H1 (cell line): ENCODE results near the gene CD164L2. TPM values are rescaled to one million over a fixed set of nuclear protein-coding genes. Genes with fewer than 3 reads are reported as not detected.

Experiments used
- CTCF ChIA-PET: fragments of 300-600 bp; sonication (Branson Sonifier 250); formaldehyde crosslinking; loops from one replicate; lab custom pipeline; 2021; ENCODE audit not compliant: partially characterized antibody; lab: Charles Lee
- POLR2A ChIA-PET: fragments of 300-600 bp; sonication (Branson Sonifier 250); formaldehyde crosslinking; loops from one replicate; lab custom pipeline; 2021; ENCODE audit warnings: inconsistent platforms; ENCODE audit not compliant: partially characterized antibody; lab: Charles Lee
- DNase-seq, 2 experiments: peaks; one replicate each; pipeline versions ENCODE4 v3.0.0 to v3.0.0-alpha.2; 2010 to 2022; ENCODE audit warnings: low spot score in 2 of 2, low read depth in 1 of 2, mixed read lengths in 1 of 2
- FAIRE-seq: peaks from 2 replicates; lab custom pipeline; 2011; peaks lifted over from hg19 to GRCh38; lab: Jason Lieb, UNC
- H2AFZ ChIP-seq: 2 replicates; pipeline ENCODE4 v1.8.1; 2012; ENCODE audit warnings: low read length, inconsistent platforms
- H2AK5ac ChIP-seq: 2 replicates; pipeline ENCODE4 v1.6.1; 2013; ENCODE audit warnings: low read depth, low read length
- H2BK120ac ChIP-seq: replicated peaks from 2 replicates; pipeline ENCODE3; 2013; ENCODE audit warnings: low read depth, low read length, inconsistent platforms
- H2BK12ac ChIP-seq: 2 replicates; pipeline ENCODE4 v1.6.1; 2013; ENCODE audit warnings: low read depth, low read length
- H2BK15ac ChIP-seq: 2 replicates; pipeline ENCODE4 v1.6.1; 2013; ENCODE audit warnings: low read length
- H2BK20ac ChIP-seq: 2 replicates; pipeline ENCODE4 v1.6.1; 2013; ENCODE audit warnings: low read length
- H2BK5ac ChIP-seq: 2 replicates; pipeline ENCODE4 v1.6.1; 2013; ENCODE audit warnings: low read depth, low read length
- H3K14ac ChIP-seq: 2 replicates; pipeline ENCODE4 v1.6.1; 2013; ENCODE audit warnings: inconsistent platforms; ENCODE audit not compliant: insufficient read length
- H3K18ac ChIP-seq: 2 replicates; pipeline ENCODE4 v1.6.1; 2013; ENCODE audit warnings: low read length; ENCODE audit errors: extremely low read depth
- H3K23ac ChIP-seq: 2 replicates; pipeline ENCODE4 v1.6.1; 2013; ENCODE audit warnings: inconsistent platforms; ENCODE audit not compliant: insufficient read length
- H3K23me2 ChIP-seq: 2 replicates; pipeline ENCODE4 v1.6.1; 2013; ENCODE audit warnings: low read depth, low read length
- H3K27ac ChIP-seq: 2 replicates; pipeline ENCODE4 v1.6.1; 2011; ENCODE audit warnings: low read depth, low read length, inconsistent platforms
- H3K27me3 ChIP-seq, 4 experiments: replicated peaks in 1 of 4; 1 replicate in 1 of 4; 2 replicates in 3 of 4; pipeline versions ENCODE4 v1.6.1 to v1.8.1; 2011 to 2013; ENCODE audit warnings: low read length in 3 of 4, mild to moderate bottlenecking in 3 of 4, inconsistent platforms in 2 of 4, mixed read lengths in 2 of 4, moderate library complexity in 1 of 4; ENCODE audit not compliant: control insufficient read depth in 3 of 4, insufficient read depth in 3 of 4; ENCODE audit errors: extremely low read depth in 1 of 4
- H3K36me3 ChIP-seq, 4 experiments: 2 replicates each; pipeline versions ENCODE4 v1.6.1 to v1.8.1; 2011 to 2013; ENCODE audit warnings: mild to moderate bottlenecking in 4 of 4, low read length in 3 of 4, moderate library complexity in 2 of 4, control low read depth in 1 of 4, inconsistent platforms in 1 of 4; ENCODE audit not compliant: insufficient read depth in 4 of 4, control insufficient read depth in 2 of 4
- H3K4ac ChIP-seq: replicated peaks from 2 replicates; pipeline ENCODE3; 2013; ENCODE audit warnings: low read length, low read depth, mixed read lengths, inconsistent platforms; ENCODE audit not compliant: insufficient read length
- H3K4me1 ChIP-seq, 4 experiments: replicated peaks in 1 of 4; 1 replicate in 1 of 4; 2 replicates in 3 of 4; pipeline versions ENCODE4 v1.6.1 to v1.8.1; 2011 to 2013; ENCODE audit warnings: low read length in 3 of 4, inconsistent platforms in 2 of 4, mixed read lengths in 1 of 4; ENCODE audit not compliant: insufficient read depth in 4 of 4, control insufficient read depth in 3 of 4
- H3K4me2 ChIP-seq, 2 experiments: 2 replicates each; pipeline versions ENCODE4 v1.6.1 to v1.8.1; 2011 to 2013; ENCODE audit warnings: low read depth in 2 of 2, low read length in 2 of 2, control low read depth in 1 of 2, inconsistent platforms in 1 of 2, mild to moderate bottlenecking in 1 of 2; ENCODE audit not compliant: insufficient read depth in 1 of 2
- H3K4me3 ChIP-seq, 4 experiments: fragments of 200-600, 300-600 bp in 1 of 4; sonication (generic), shearing (Covaris generic), sonication (Bioruptor Twin) in 1 of 4; 2 replicates each; pipeline versions ENCODE4 v1.5.1 to v1.8.1; 2011 to 2016; ENCODE audit warnings: low read length in 4 of 4, low read depth in 3 of 4, control low read depth in 2 of 4, inconsistent platforms in 2 of 4, mild to moderate bottlenecking in 2 of 4, mixed read lengths in 1 of 4, moderate library complexity in 1 of 4; ENCODE audit not compliant: insufficient read depth in 2 of 4; ENCODE audit errors: extremely low read depth in 1 of 4
- H3K56ac ChIP-seq: replicated peaks from 2 replicates; pipeline ENCODE3; 2013; ENCODE audit warnings: low read depth, mild to moderate bottlenecking, mixed read lengths, low read length, inconsistent platforms; ENCODE audit not compliant: insufficient read length
- H3K79me1 ChIP-seq: 2 replicates; pipeline ENCODE4 v1.6.1; 2013; ENCODE audit warnings: low read depth, low read length, control low read depth
- H3K79me2 ChIP-seq, 2 experiments: 2 replicates each; pipeline versions ENCODE4 v1.6.1 to v1.8.1; 2012 to 2013; ENCODE audit warnings: low read length in 2 of 2, mild to moderate bottlenecking in 2 of 2, inconsistent platforms in 1 of 2; ENCODE audit not compliant: insufficient read depth in 2 of 2, control insufficient read depth in 1 of 2
- H3K9ac ChIP-seq, 4 experiments: replicated peaks in 1 of 4; 1 replicate in 1 of 4; 2 replicates in 3 of 4; pipeline versions ENCODE4 v1.6.1 to v1.8.1; 2011 to 2013; ENCODE audit warnings: low read depth in 3 of 4, low read length in 3 of 4, control low read depth in 2 of 4, mild to moderate bottlenecking in 2 of 4, moderate library complexity in 2 of 4, inconsistent platforms in 1 of 4; ENCODE audit errors: extremely low read depth in 1 of 4
- H3K9me3 ChIP-seq, 2 experiments: 2 replicates each; pipeline versions ENCODE4 v1.6.1 to v1.8.1; 2012 to 2013; ENCODE audit warnings: mild to moderate bottlenecking in 2 of 2, moderate library complexity in 2 of 2, control low read depth in 1 of 2, inconsistent platforms in 1 of 2, low read depth in 1 of 2, low read length in 1 of 2, mixed read lengths in 1 of 2; ENCODE audit not compliant: insufficient read depth in 2 of 2
- H4K20me1 ChIP-seq, 2 experiments: replicated peaks in 1 of 2; 2 replicates each; pipeline versions ENCODE3 to v1.8.1; 2011 to 2013; ENCODE audit warnings: inconsistent platforms in 2 of 2, low read length in 2 of 2, mild to moderate bottlenecking in 1 of 2; ENCODE audit not compliant: insufficient read depth in 2 of 2, control insufficient read depth in 1 of 2
- H4K5ac ChIP-seq: 2 replicates; pipeline ENCODE4 v1.6.1; 2013; ENCODE audit warnings: low read length, low read depth, mixed read lengths, inconsistent platforms; ENCODE audit not compliant: insufficient read length
- H4K8ac ChIP-seq: 2 replicates; pipeline ENCODE4 v1.8.0; 2013; ENCODE audit warnings: mild to moderate bottlenecking, moderate library complexity, low read length, inconsistent platforms; ENCODE audit not compliant: insufficient read depth; ENCODE audit errors: extremely low read depth
- H4K91ac ChIP-seq: replicated peaks from 2 replicates; pipeline ENCODE3; 2013; ENCODE audit warnings: low read length, mixed read lengths, inconsistent platforms; ENCODE audit not compliant: insufficient read length
- NANOG ChIP-seq: IDR thresholded peaks from 2 replicates; pipeline ENCODE4 v1.6.1; 2011; ENCODE audit warnings: low read length, low read depth, mild to moderate bottlenecking, inconsistent platforms; ENCODE audit not compliant: insufficient read depth, poor library complexity, severe bottlenecking
- RBBP5 ChIP-seq: IDR thresholded peaks from 2 replicates; pipeline ENCODE4 v1.7.1; 2012; ENCODE audit warnings: low read depth, mild to moderate bottlenecking, inconsistent platforms, low read length, moderate library complexity, borderline replicate concordance
- WGBS, 2 experiments: shearing (Covaris generic) in 1 of 2; methylation state at CpG; one replicate each; pipeline versions ENCODE4 v1.1.6 to v1.1.7; 2013 to 2015; ENCODE audit warnings: low lambda C conversion rate in 2 of 2, mixed read lengths in 2 of 2, inconsistent platforms in 1 of 2, low coverage in 1 of 2, missing lambda C conversion rate in 1 of 2; ENCODE audit not compliant: insufficient replicate concordance in 2 of 2, insufficient coverage in 1 of 2, insufficient read length in 1 of 2; ENCODE audit errors: extremely low coverage in 1 of 2, missing lambda C conversion rate in 1 of 2; 5-methylcytosine and 5-hydroxymethylcytosine counted together
- polyA plus RNA-seq, 7 experiments: library from polyadenylated mRNA; depleted of rRNA in 3 of 7; stranded (reverse) in 5 of 7; unstranded in 2 of 7; fragments of >200 nt in 5 of 7; fragments of 200-250 nt in 2 of 7; gene quantifications; 1 replicate in 5 of 7; 2 replicates in 1 of 7; 4 replicates in 1 of 7; pipeline versions ENCODE4 v1.2.1 to v1.2.3, GENCODE V29; 2011 to 2013; ENCODE audit warnings: missing spikeins in 2 of 7, mixed read lengths in 2 of 7
- total RNA-seq: library from RNA; stranded (reverse); fragmentation: NEBNext Ultra II Directional; extraction: Animal tissue kit (Norgen Biotek cat#: 25700); gene quantifications from 2 replicates; pipeline ENCODE4 v1.2.1, GENCODE V29; 2021

The CD164L2 gene
- total and polyA plus RNA-seq, 2 of the 8 experiments (the other 6 are each of a cell fraction or from before 2014, with no cell fraction given), result 3.3 TPM

- 0 out of 2 replicates have a peak overlapping the region, but pooled peaks have one; percentile 1 for H4K8ac ChIP-seq
- POLR2A ChIA-PET, result interaction anchor here (0.7 to 1.7 kb wide), 7 partner anchors 9 to 37 kb away, joined by 3 to 6 read pairs (median 3); no protein-coding TSS in a partner anchor
- no peak overlapping the region for H3K23ac ChIP-seq
- H2BK15ac ChIP-seq, result no peak overlapping the region
- H2BK12ac ChIP-seq, result no peak overlapping the region
- H3K27me3 ChIP-seq, result no peaks in the 10 kb centered on the region
- peaks cover 0 to 9% (median 6%) of the 10 kb centered on the region in 4 experiments; a peak in 6 of 7 replicates for H3K4me1 ChIP-seq
- TF ChIP-seq NANOG (no peak), RBBP5 (no peak)
- TF ChIP-seq, all 59 proteins: peak for 0
- no peak overlapping the region for H4K91ac ChIP-seq
- H3K4ac ChIP-seq, result no peak overlapping the region
- H2AK5ac ChIP-seq, result no peak overlapping the region
- no peaks in the 10 kb centered on the region for H3K9me3 ChIP-seq
- no peak overlapping the region for H3K18ac ChIP-seq
- 94% methylated on average over 5 of the region's 5 CpGs; no CpG with 5 or more reads in 1 of the 2 experiments for WGBS, 2 experiments
- no peak overlapping the region for H4K5ac ChIP-seq
- CTCF ChIA-PET, result interaction anchor here (0.8 to 17.0 kb wide), 15 partner anchors 8 to 270 kb away, joined by 3 to 321 read pairs (median 5); partner anchors contain the start of genes MAP3K6 and SYTL1
- no peak overlapping the region for H3K56ac ChIP-seq
- H4K20me1 ChIP-seq, result peaks cover 4 to 11% of the 10 kb centered on the region in 2 experiments
- H3K4me2 ChIP-seq, result no peak overlapping the region
- H3K4me3 ChIP-seq, result no peak overlapping the region
- no peak overlapping the region for H2BK120ac ChIP-seq
- H3K14ac ChIP-seq, result no peak overlapping the region
- no peak overlapping the region for H2AFZ ChIP-seq
- H3K36me3 ChIP-seq, result peaks cover 4 to 18% (median 11%) of the 10 kb centered on the region in 4 experiments; a peak in 7 of 8 replicates
- no peak overlapping the region for H2BK20ac ChIP-seq
- H2BK5ac ChIP-seq, result no peak overlapping the region
- no peak overlapping the region for H3K9ac ChIP-seq
- no peaks in the 10 kb centered on the region for H3K79me2 ChIP-seq
- no peaks in the 10 kb centered on the region for H3K23me2 ChIP-seq
- no peak for FAIRE-seq
- H3K27ac ChIP-seq, result no peak overlapping the region
- no peak for DNase-seq
- H3K79me1 ChIP-seq, result no peaks in the 10 kb centered on the region
Observed at GRCh38 chr1:27336756-27337155, 46.4 kb downstream of the CD164L2 start.
